ENCODE results near the gene ZNF526.

ZNF526 gene

GRCh38 chr19:42267644-42268141 is 47.6 kb downstream of the ZNF526 start:
- DNase-seq (ENCODE audit: low read depth): no peak
- H3K4me3 ChIP-seq (ENCODE audit: low read length): peak overlapping the region; percentile 75
- no peak for TF ChIP-seq CTCF (IDR thresholded peaks at IDR 0.05; ENCODE audit: insufficient read depth, low read depth, low read length, missing control alignments)

GRCh38 chr19:42268142-42268703 is 48.1 kb downstream of the ZNF526 start:
- TF ChIP-seq CTCF (IDR thresholded peaks at IDR 0.05; ENCODE audit: insufficient read depth, low read depth, low read length, missing control alignments): no peak
- H3K4me3 ChIP-seq (ENCODE audit: low read length): peak overlapping the region; percentile 75
- DNase-seq (ENCODE audit: low read depth): peak; percentile 100

GRCh38 chr19:42268704-42269477 is 48.8 kb downstream of the ZNF526 start, which contains the start of gene CIC:
Gene CIC, plus strand, starts transcription at chr19:42269252. Its CDS starts 2,532 bp downstream, at chr19:42271784.
- peak; percentile 100 for DNase-seq (ENCODE audit: low read depth)
- H3K4me3 ChIP-seq (ENCODE audit: low read length): peak within 1 kb of the TSS; percentile 75
- no peak for TF ChIP-seq CTCF (IDR thresholded peaks at IDR 0.05; ENCODE audit: insufficient read depth, low read depth, low read length, missing control alignments)

GRCh38 chr19:42269478-42270345 is 49.6 kb downstream of the ZNF526 start:
- no peak for TF ChIP-seq CTCF (IDR thresholded peaks at IDR 0.05; ENCODE audit: insufficient read depth, low read depth, low read length, missing control alignments)
- DNase-seq (ENCODE audit: low read depth): no peak
- H3K4me3 ChIP-seq (ENCODE audit: low read length): peak overlapping the region; percentile 69

GRCh38 chr19:42270346-42271044 is 50.4 kb downstream of the ZNF526 start:
- DNase-seq (ENCODE audit: low read depth): peak; percentile 95
- no peak for TF ChIP-seq CTCF (IDR thresholded peaks at IDR 0.05; ENCODE audit: insufficient read depth, low read depth, low read length, missing control alignments)
- H3K4me3 ChIP-seq (ENCODE audit: low read length): peak overlapping the region; percentile 69

- H3K4me3 ChIP-seq (ENCODE audit: low read length): peak overlapping the region; percentile 69
These were observed 50.9 kb downstream of the ZNF526 start for GRCh38 chr19:42271045-42271419.

More at GRCh38 chr19:42271045-42271419, 50.9 kb downstream of the ZNF526 start:
- no peak for TF ChIP-seq CTCF (IDR thresholded peaks at IDR 0.05; ENCODE audit: insufficient read depth, low read depth, low read length, missing control alignments)
- DNase-seq (ENCODE audit: low read depth): no peak
